Measurements from ENCODE around the gene ATP2C2. TPM values are rescaled to one million over a fixed set of nuclear protein-coding genes. Genes with fewer than 3 reads are reported as not detected.

ATP2C2 gene
- total and polyA plus RNA-seq, 11 donors: 0.17 TPM; not detected in 10

DNA sequence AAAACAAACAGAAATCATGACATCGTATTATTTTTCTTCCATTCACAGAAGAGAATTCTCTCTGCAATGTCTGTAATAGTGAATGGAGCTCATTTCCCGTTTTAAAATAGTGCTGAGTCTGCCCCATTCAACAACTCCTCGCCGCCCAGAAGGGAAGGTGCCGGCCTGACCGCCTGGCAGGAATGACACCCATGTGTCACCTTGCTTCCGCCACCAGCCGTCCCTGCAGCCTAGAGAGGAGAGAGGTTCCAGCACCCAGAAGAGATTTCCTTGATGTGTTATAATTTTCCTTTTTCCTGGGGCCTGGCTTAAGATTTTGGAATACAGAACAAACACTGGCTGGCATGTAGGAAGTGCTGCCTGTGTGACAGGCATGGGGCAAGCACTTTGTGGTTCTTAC, 76.1 kb downstream of the ATP2C2 start:
- no peaks in the 10 kb centered on the region for H3K36me3 ChIP-seq
- ATAC-seq (no peak), DNase-seq (no peak)
- H3K4me3 ChIP-seq: no peak overlapping the region
- whole genome bisulfite sequencing, 4 donors: 76 to 81% (median 79%) methylated on average over 8 of the region's 8 CpGs
- H3K4me1 ChIP-seq: peaks cover 0 to 4% (median 0%) of the 10 kb centered on the region in 12 donors
- no peaks in the 10 kb centered on the region for H3K9me3 ChIP-seq
- peaks cover 0 to 13% (median 0%) of the 10 kb centered on the region in 9 donors for H3K27me3 ChIP-seq
- TF ChIP-seq CTCF (IDR thresholded peaks at IDR 0.05): no peak
- no peak for TF ChIP-seq POLR2A (IDR thresholded peaks at IDR 0.05)
- H3K27ac ChIP-seq: no peak overlapping the region
- intact Hi-C loops (cut with DNase I): no loop called here

GRCh38 chr16:84446084-84446483, 77.7 kb downstream of the ATP2C2 start:
- no peak for ATAC-seq
- Histone ChIP-seq H3K27ac (no peak overlapping the region), H3K4me1 (peaks cover 0 to 4% (median 0%) of the 10 kb centered on the region in 12 donors), H3K4me3 (no peak overlapping the region), H3K27me3 (peaks cover 0 to 11% (median 0%) of the 10 kb centered on the region in 9 donors), H3K36me3 (no peaks in the 10 kb centered on the region), H3K9me3 (no peaks in the 10 kb centered on the region)
- TF ChIP-seq POLR2A (IDR thresholded peaks at IDR 0.05) (no peak), CTCF (IDR thresholded peaks at IDR 0.05) (no peak)
- 72 to 82% (median 80%) methylated on average over 4 of the region's 4 CpGs for WGBS, 4 donors
- intact Hi-C loops (cut with DNase I): no loop called here
- no peak for DNase-seq

DNA sequence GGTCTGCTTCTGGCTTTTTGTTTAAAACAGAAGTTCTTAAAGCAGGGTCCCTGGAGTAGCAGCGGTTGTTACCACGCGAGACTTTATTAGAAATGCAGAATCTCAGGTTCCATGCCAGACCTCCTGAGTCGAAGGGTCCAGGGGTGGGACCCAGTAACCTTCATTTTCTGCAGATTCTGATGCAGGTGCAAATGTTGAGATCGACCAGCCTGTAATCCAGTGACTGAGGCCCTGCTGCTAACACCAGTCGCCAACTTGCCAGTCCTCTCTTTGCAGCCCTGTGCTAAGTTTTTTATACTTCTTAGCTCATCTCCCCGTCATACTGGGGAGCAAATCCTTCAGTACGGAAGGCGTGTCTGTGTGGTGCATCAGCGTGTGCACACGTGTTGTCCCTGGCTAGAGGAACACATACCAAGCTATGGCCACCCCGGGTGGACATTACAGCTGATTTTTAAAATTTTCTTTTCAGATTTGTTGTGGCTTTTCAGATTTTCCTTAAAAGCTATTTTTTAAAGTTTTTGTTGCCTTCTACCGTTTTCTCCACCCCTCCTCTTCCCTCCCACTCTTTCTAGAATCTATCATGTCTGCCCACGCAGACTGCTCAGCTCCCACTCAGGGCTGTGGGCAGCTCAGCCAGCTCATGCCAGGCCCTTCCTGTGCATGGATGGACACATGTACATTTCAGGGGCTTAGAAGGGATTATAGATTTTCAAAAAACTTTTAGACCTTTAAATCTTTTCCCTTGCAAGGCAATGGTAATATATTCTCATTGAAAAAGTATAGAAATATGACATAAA, 78.5 kb downstream of the ATP2C2 start:
- no peak overlapping the region for H3K27ac ChIP-seq
- H3K4me3 ChIP-seq: no peak overlapping the region
- no peak for ATAC-seq
- TF ChIP-seq CTCF (IDR thresholded peaks at IDR 0.05) (no peak), POLR2A (IDR thresholded peaks at IDR 0.05) (no peak)
- intact Hi-C loops (cut with DNase I): no loop called here
- no peaks in the 10 kb centered on the region for H3K9me3 ChIP-seq
- H3K4me1 ChIP-seq: peaks cover 0 to 4% (median 0%) of the 10 kb centered on the region in 12 donors
- peaks cover 0 to 11% (median 0%) of the 10 kb centered on the region in 9 donors for H3K27me3 ChIP-seq
- DNase-seq: no peak
- WGBS, 4 donors: 80 to 86% (median 84%) methylated on average over 14 of the region's 14 CpGs
- no peaks in the 10 kb centered on the region for H3K36me3 ChIP-seq

DNA sequence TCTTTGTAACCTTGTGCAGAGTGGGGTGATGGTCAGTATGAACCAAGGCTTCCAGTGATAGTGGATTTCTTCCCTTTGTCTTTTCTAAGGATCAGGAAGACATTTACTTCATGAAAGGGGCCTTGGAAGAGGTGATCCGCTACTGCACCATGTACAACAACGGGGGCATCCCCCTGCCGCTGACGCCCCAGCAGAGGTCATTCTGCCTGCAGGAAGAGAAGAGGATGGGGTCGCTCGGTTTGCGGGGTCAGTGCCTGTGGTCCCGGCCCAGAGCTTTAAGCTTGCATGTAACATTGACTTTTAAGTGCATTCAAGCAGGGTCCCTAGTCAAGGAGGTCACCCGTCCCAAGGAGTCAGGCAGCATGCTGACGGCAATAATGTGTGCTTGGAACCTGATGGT, 80.1 kb downstream of the ATP2C2 start:
- Histone ChIP-seq H3K36me3 (no peaks in the 10 kb centered on the region), H3K27me3 (peaks cover 0 to 10% (median 0%) of the 10 kb centered on the region in 9 donors), H3K9me3 (no peaks in the 10 kb centered on the region), H3K4me1 (peaks cover 0 to 1% (median 0%) of the 10 kb centered on the region in 12 donors), H3K27ac (no peak overlapping the region), H3K4me3 (no peak overlapping the region)
- intact Hi-C loops (cut with DNase I): no loop called here
- TF ChIP-seq POLR2A (IDR thresholded peaks at IDR 0.05): no peak
- TF ChIP-seq CTCF (IDR thresholded peaks at IDR 0.05): no peak
- DNase-seq: no peak
- ATAC-seq: no peak
- 89 to 94% (median 93%) methylated on average over 8 to 10 of the region's 10 CpGs for WGBS, 4 donors

Measured in heart left ventricle (tissue), 16 donors.